Peyer's patch (tissue), 4 donors: ENCODE results near the gene CEBPB.

Source experiments
- POLR2A ChIP-seq, 2 donors: fragments of 450-650 bp; IDR thresholded peaks; one replicate each; pipeline ENCODE4 v1.5.1; 2017; ENCODE audit warnings: antibody characterized with exemption in 2 of 2, mild to moderate bottlenecking in 2 of 2, moderate library complexity in 2 of 2
- TF ChIP-seq, protein P1 (sequence below), 6 experiments: fragments of 450-650 bp in 4 of 6; fragments of 200-600 bp in 2 of 6; sonication (generic) in 1 of 6; IDR thresholded peaks; one replicate each; pipeline ENCODE4 v1.5.1; 2017 to 2019; ENCODE audit warnings: antibody characterized with exemption in 6 of 6, mild to moderate bottlenecking in 3 of 6, moderate library complexity in 1 of 6

DNA sequence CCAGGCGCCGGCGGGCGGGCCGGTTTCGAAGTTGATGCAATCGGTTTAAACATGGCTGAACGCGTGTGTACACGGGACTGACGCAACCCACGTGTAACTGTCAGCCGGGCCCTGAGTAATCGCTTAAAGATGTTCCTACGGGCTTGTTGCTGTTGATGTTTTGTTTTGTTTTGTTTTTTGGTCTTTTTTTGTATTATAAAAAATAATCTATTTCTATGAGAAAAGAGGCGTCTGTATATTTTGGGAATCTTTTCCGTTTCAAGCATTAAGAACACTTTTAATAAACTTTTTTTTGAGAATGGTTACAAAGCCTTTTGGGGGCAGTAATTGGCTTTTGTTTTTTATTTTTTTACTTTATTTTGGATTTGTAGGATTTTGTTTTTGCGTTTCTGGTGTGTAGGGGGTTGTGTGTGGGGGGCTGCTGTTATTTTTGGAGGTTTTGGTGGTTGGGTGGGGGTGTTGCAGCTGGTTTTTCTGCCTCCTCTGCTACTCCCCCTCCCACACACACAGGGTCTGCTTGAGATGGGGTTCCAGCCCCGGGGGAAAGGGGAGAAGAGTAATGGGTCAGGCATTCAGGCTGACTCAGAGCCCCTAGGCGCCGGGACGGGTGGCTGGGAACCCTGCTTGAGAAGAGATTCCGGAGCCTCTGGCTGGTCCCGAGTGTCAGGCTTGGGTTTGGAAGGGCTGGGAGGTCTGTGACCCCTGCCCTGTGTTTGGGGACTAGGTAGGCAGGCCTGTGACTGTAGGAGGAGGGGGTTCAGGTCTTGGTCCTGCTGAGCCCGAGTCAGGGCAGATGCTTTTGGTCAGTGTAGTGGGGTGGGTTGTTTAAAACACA is 2.0 kb downstream of the CEBPB start:
- TF ChIP-seq, protein P1, sequence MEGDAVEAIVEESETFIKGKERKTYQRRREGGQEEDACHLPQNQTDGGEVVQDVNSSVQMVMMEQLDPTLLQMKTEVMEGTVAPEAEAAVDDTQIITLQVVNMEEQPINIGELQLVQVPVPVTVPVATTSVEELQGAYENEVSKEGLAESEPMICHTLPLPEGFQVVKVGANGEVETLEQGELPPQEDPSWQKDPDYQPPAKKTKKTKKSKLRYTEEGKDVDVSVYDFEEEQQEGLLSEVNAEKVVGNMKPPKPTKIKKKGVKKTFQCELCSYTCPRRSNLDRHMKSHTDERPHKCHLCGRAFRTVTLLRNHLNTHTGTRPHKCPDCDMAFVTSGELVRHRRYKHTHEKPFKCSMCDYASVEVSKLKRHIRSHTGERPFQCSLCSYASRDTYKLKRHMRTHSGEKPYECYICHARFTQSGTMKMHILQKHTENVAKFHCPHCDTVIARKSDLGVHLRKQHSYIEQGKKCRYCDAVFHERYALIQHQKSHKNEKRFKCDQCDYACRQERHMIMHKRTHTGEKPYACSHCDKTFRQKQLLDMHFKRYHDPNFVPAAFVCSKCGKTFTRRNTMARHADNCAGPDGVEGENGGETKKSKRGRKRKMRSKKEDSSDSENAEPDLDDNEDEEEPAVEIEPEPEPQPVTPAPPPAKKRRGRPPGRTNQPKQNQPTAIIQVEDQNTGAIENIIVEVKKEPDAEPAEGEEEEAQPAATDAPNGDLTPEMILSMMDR (IDR thresholded peaks at IDR 0.05): no peak
- TF ChIP-seq POLR2A (IDR thresholded peaks at IDR 0.05): peak in 1 of 2 donors; percentile 21
